Measurements from ENCODE around the gene IGFBP2. TPM values are rescaled to one million over a fixed set of nuclear protein-coding genes. Genes with fewer than 3 reads are reported as not detected.

Gene IGFBP2
- total and polyA plus RNA-seq, 2 of the 8 experiments (the other 6 are each of a cell fraction or from before 2014, with no cell fraction given) = 326 to 782 TPM

GRCh38 chr2:216673021-216673420 is 39.8 kb downstream of the IGFBP2 start:
- ChIA-PET CTCF (ENCODE audit: partially characterized antibody) (interaction anchor here (0.9 to 6.9 kb wide), 3 partner anchors 9 to 155 kb away, joined by 3 to 54 read pairs (median 11); no protein-coding TSS in a partner anchor), POLR2A (ENCODE audit: partially characterized antibody) (no interaction called here)
- Histone ChIP-seq H3K56ac (replicated peaks; ENCODE audit: insufficient read length, low read depth, low read length) (no peak overlapping the region), H3K14ac (ENCODE audit: insufficient read length) (no peak overlapping the region), H4K91ac (replicated peaks; ENCODE audit: insufficient read length, low read length) (no peak overlapping the region), H2AK5ac (ENCODE audit: low read depth, low read length) (no peak overlapping the region), H3K4me3 (ENCODE audit: extremely low read depth in 1 of 4, insufficient read depth in 2 of 4, low read depth in 3 of 4, low read length in 4 of 4) (no peak overlapping the region), H3K27ac (ENCODE audit: low read depth, low read length) (no peak overlapping the region), H3K23me2 (ENCODE audit: low read depth, low read length) (no peaks in the 10 kb centered on the region), H3K4me1 (replicated peaks in 1 of 4; ENCODE audit: control insufficient read depth in 3 of 4, insufficient read depth in 4 of 4, low read length in 3 of 4) (no peaks in the 10 kb centered on the region), H3K9me3 (ENCODE audit: insufficient read depth in 2 of 2, low read depth in 1 of 2, low read length in 1 of 2) (no peaks in the 10 kb centered on the region), H2BK12ac (ENCODE audit: low read depth, low read length) (no peak overlapping the region), H3K79me2 (ENCODE audit: control insufficient read depth in 1 of 2, insufficient read depth in 2 of 2, low read length in 2 of 2) (no peaks in the 10 kb centered on the region), H2BK120ac (replicated peaks; ENCODE audit: low read depth, low read length) (no peak overlapping the region), H3K9ac (replicated peaks in 1 of 4; ENCODE audit: extremely low read depth in 1 of 4, low read depth in 3 of 4, low read length in 3 of 4) (no peak overlapping the region), H4K5ac (ENCODE audit: insufficient read length, low read depth, low read length) (no peak overlapping the region), H3K27me3 (replicated peaks in 1 of 4; ENCODE audit: control insufficient read depth in 3 of 4, extremely low read depth in 1 of 4, insufficient read depth in 3 of 4, low read length in 3 of 4) (no peaks in the 10 kb centered on the region), H4K20me1 (replicated peaks in 1 of 2; ENCODE audit: control insufficient read depth in 1 of 2, insufficient read depth in 2 of 2, low read length in 2 of 2) (no peaks in the 10 kb centered on the region), H2BK15ac (ENCODE audit: low read length) (no peak overlapping the region), H4K8ac (ENCODE audit: extremely low read depth, insufficient read depth, low read length) (no peak overlapping the region), H2BK20ac (ENCODE audit: low read length) (no peak overlapping the region), H3K4ac (replicated peaks; ENCODE audit: insufficient read length, low read depth, low read length) (no peak overlapping the region), H2AFZ (ENCODE audit: low read length) (no peak overlapping the region), H2BK5ac (ENCODE audit: low read depth, low read length) (no peak overlapping the region), H3K23ac (ENCODE audit: insufficient read length) (no peak overlapping the region), H3K79me1 (ENCODE audit: low read depth, low read length) (no peaks in the 10 kb centered on the region), H3K18ac (ENCODE audit: extremely low read depth, low read length) (no peak overlapping the region), H3K4me2 (ENCODE audit: insufficient read depth in 1 of 2, low read depth in 2 of 2, low read length in 2 of 2) (no peak overlapping the region), H3K36me3 (ENCODE audit: control insufficient read depth in 2 of 4, insufficient read depth in 4 of 4, low read length in 3 of 4) (no peaks in the 10 kb centered on the region; a peak in 1 of 8 replicates)
- WGBS, 2 experiments (ENCODE audit: extremely low coverage in 1 of 2, insufficient coverage in 1 of 2, insufficient read length in 1 of 2, insufficient replicate concordance in 2 of 2, low coverage in 1 of 2, low lambda C conversion rate in 2 of 2, missing lambda C conversion rate in 1 of 2) = 93% methylated on average over 8 of the region's 10 CpGs; no CpG with 5 or more reads in 1 of the 2 experiments
- FAIRE-seq (no peak), DNase-seq (ENCODE audit: low read depth in 1 of 2, low spot score in 2 of 2) (no peak)
- TF ChIP-seq ZNF274 (IDR thresholded peaks at IDR 0.05; ENCODE audit: borderline replicate concordance, extremely low read depth, low read length) (no peak), TAF1 (IDR thresholded peaks at IDR 0.05; ENCODE audit: low read depth, low read length) (no peak), YY1 (IDR thresholded peaks at IDR 0.05; ENCODE audit: low read depth, low read length) (no peak), ASH2L (IDR thresholded peaks at IDR 0.05; ENCODE audit: low read length) (no peak), RBBP5 (IDR thresholded peaks at IDR 0.05; ENCODE audit: borderline replicate concordance, low read depth, low read length) (no peak), HDAC6 (IDR thresholded peaks at IDR 0.05; ENCODE audit: low read depth, low read length) (no peak), BRCA1 (IDR thresholded peaks at IDR 0.05; ENCODE audit: low read depth, low read length) (no peak), GABPA (IDR thresholded peaks at IDR 0.05; ENCODE audit: borderline replicate concordance, insufficient read depth, low read length) (no peak), EP300 (IDR thresholded peaks at IDR 0.05; ENCODE audit: borderline replicate concordance in 1 of 2, low read depth in 2 of 2, low read length in 2 of 2) (no peak), TAF7 (optimal IDR thresholded peaks at IDR 0.05; ENCODE audit: borderline replicate concordance, low read depth, low read length) (no peak), SP1 (IDR thresholded peaks at IDR 0.05; ENCODE audit: low read depth, low read length) (no peak), BCL11A (IDR thresholded peaks at IDR 0.05; ENCODE audit: low read depth in 2 of 2, low read length in 2 of 2) (no peak), PHF8 (conservative IDR thresholded peaks at IDR 0.05; ENCODE audit: low read depth, low read length) (no peak)

All from H1 (cell line).